ENCODE data around the gene SLC9C1.
A peak's percentile ranks its signal among the peaks of the same experiment; 100 is the strongest.
"Not testable (repeated sequence)": the region's sequence is repeated elsewhere in the genome, so short reads cannot be mapped to it uniquely, and the experiment has no call there.

Gene SLC9C1

DNA sequence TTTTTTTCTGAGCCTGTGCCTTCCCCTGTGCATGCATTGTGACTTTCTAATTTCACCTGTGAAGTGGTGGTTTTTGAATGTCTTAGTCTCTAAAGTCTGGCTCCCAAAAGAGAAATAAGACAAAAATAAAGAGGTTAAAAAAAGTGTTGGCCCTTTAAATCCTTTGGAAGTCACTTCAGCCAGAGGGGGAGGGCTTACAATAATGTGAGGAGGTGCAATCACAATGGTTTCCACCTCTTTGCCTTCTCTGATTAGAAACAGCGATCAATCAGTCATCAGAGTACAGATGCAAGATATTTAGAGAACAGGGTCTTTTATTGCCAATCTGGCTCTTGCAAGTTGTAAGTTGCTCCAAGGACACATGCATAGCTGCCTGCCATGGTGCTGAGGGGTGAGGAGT is 96.9 kb downstream of the SLC9C1 start:
- H3K36me3 Mint-ChIP-seq (ENCODE audit: low read depth), result no peaks in the 10 kb centered on the region
- no peak overlapping the region for H3K27ac Mint-ChIP-seq
- peaks cover 36% of the 10 kb centered on the region for H3K9me3 Mint-ChIP-seq
- no peaks in the 10 kb centered on the region for H3K4me1 Mint-ChIP-seq (ENCODE audit: low read depth)
- H3K27me3 Mint-ChIP-seq, result no peaks in the 10 kb centered on the region
- no peak overlapping the region for H3K4me3 Mint-ChIP-seq
- intact Hi-C loops (cut with micrococcal nuclease), result no loop called here

DNA sequence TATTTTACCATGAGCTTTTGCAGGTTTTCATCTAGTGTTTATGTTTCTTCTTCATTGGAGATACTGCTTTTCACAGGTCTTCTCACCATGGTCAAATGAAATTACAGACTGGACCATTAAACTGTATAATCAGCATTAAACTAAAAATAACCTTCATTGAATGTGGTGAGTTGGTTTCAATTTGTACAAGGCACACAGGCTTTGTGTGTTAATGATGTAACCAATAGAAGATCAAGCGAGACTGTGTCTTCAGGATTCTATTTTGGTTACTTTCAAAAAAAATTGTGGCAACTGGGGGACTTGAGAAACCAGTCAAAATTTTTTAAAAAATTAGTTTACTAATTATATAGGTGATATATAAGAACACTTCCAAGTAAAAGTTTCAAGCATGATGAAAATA is 106.7 kb downstream of the SLC9C1 start:
- Mint-ChIP-seq H3K27me3 (peaks cover 4% of the 10 kb centered on the region), H3K36me3 (ENCODE audit: low read depth) (no peaks in the 10 kb centered on the region), H3K4me3 (no peak overlapping the region), H3K9me3 (peaks cover 7% of the 10 kb centered on the region), H3K4me1 (ENCODE audit: low read depth) (no peaks in the 10 kb centered on the region), H3K27ac (no peak overlapping the region)
- intact Hi-C loops (cut with micrococcal nuclease), result no loop called here

DNA sequence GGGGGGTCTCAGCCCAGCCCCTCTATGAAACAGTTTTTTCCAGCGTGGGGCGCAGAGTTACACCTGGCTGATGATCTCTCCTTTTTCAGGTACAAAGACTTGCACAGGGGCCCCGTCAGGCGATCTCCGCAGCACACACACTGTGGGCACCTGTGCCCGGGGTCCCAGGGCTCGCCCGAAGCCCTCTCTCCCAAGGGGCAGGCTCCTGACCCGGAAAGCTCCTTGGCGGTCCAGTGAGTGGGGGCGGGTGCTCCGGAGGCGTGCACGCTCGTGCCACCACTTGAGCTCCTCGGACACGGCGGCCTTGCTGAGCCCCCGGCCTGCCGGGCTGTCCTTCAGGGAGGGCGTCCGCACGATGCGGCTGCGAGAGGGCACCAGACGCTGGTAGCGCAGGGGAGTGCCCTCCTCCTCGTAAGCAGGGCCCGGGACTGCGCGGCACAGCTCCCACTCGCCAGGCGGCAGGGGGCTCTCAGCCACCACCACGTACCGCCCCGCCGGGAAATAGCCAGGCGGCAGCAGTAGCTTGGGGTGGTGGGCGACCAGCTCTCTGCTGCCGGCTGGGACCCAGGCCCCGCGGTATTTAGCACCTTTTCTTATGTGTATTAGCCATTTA is 108.5 kb downstream of the SLC9C1 start:
- H3K4me3 Mint-ChIP-seq, result peak overlapping the region; percentile 9
- H3K27me3 Mint-ChIP-seq; H3K36me3 Mint-ChIP-seq (ENCODE audit: low read depth); H3K27ac Mint-ChIP-seq; H3K9me3 Mint-ChIP-seq; intact Hi-C loops (cut with micrococcal nuclease); H3K4me1 Mint-ChIP-seq (ENCODE audit: low read depth): not testable (repeated sequence)

DNA sequence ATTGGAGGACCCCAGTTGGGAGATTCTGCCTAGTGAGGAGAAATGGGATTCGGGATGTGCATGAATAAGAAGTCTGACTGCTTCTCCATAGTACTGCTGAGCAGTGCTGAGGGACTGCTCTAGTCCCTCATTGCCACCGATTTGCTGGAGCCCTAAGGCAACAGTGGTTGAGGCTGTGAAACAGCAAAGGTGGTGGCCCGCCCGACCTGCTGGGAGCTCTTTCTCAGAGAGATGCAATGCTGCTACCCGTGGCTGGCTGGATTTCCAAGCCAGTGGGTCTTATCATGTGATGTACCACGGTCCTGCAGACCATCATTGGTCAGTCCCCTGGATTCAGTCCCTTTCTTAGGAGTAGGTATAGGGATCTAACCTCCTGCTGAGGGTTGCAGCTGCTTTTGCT is 118.4 kb downstream of the SLC9C1 start:
- intact Hi-C loops (cut with micrococcal nuclease), result no loop called here
- no peaks in the 10 kb centered on the region for H3K9me3 Mint-ChIP-seq
- no peak overlapping the region for H3K27ac Mint-ChIP-seq
- no peaks in the 10 kb centered on the region for H3K4me1 Mint-ChIP-seq (ENCODE audit: low read depth)
- no peak overlapping the region for H3K4me3 Mint-ChIP-seq
- no peaks in the 10 kb centered on the region for H3K27me3 Mint-ChIP-seq
- H3K36me3 Mint-ChIP-seq (ENCODE audit: low read depth), result no peaks in the 10 kb centered on the region

DNA sequence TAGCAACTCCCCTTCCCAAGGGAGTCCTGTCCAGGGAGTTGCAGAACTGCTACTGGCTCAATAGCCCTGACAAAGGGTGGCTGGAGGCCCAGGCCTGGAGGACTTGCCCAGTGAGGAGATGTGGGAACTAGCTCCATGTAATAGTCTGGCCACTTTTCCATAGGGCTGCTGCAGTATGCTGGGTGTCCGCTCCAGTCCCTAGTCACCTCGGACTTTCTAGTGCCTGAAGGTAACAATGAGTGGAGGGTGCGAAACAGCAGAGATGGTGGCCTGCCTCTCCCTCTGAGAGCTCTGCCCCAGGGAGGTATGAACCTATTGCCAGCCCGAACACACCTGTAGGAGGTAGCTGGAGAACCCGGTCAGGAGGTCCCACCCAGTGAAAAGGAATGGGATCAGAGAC is 119.0 kb downstream of the SLC9C1 start:
- Mint-ChIP-seq H3K27me3 (no peaks in the 10 kb centered on the region), H3K9me3 (no peaks in the 10 kb centered on the region), H3K4me1 (ENCODE audit: low read depth) (no peaks in the 10 kb centered on the region), H3K27ac (no peak overlapping the region), H3K36me3 (ENCODE audit: low read depth) (no peaks in the 10 kb centered on the region), H3K4me3 (no peak overlapping the region)
- intact Hi-C loops (cut with micrococcal nuclease), result no loop called here

DNA sequence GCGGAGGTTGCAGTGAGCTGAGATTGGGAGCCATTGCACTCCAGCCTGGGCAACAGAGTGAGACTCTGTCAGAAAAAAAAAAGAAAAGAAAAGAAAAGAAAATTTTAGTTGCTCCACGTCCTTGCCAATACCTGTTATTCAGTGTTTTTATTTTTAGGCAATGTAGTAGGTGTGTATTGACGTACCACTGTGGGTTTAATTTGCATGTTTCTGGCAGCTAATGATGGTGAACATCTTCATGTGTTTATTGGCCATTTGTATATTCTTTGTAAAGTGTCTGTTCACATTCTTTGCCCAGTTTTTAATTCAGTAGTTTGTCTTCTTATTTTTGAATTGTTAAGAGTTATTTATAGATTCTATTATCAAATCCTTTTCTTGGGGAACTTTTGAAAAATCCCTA is 122.9 kb downstream of the SLC9C1 start:
- no peak overlapping the region for H3K27ac Mint-ChIP-seq
- H3K36me3 Mint-ChIP-seq (ENCODE audit: low read depth), result no peaks in the 10 kb centered on the region
- peaks cover 3% of the 10 kb centered on the region for H3K9me3 Mint-ChIP-seq
- H3K4me3 Mint-ChIP-seq, result no peak overlapping the region
- intact Hi-C loops (cut with micrococcal nuclease), result no loop called here
- no peaks in the 10 kb centered on the region for H3K27me3 Mint-ChIP-seq
- H3K4me1 Mint-ChIP-seq (ENCODE audit: low read depth), result no peaks in the 10 kb centered on the region

DNA sequence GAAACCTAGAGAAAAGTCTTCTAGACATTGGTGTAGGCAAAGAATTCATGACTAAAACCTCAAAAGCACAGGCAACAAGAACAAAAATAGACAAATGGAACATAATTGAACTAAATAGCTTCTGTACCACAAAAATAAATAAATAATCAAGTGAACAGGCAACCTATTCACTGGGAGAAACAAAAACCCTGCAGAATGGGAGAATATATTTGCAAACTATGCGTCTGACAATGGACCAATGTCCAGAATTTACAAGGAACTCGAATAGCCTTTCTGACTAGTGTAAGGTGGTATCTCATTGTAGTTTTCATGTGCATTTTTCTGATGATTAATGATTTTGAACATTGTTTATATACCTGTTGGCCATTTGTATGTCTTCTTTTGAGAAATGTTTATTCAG is 124.0 kb downstream of the SLC9C1 start:
- no peak overlapping the region for H3K27ac Mint-ChIP-seq
- intact Hi-C loops (cut with micrococcal nuclease), result no loop called here
- H3K27me3 Mint-ChIP-seq, result no peaks in the 10 kb centered on the region
- no peaks in the 10 kb centered on the region for H3K4me1 Mint-ChIP-seq (ENCODE audit: low read depth)
- H3K36me3 Mint-ChIP-seq (ENCODE audit: low read depth), result no peaks in the 10 kb centered on the region
- no peak overlapping the region for H3K4me3 Mint-ChIP-seq
- peaks cover 14% of the 10 kb centered on the region for H3K9me3 Mint-ChIP-seq

DNA sequence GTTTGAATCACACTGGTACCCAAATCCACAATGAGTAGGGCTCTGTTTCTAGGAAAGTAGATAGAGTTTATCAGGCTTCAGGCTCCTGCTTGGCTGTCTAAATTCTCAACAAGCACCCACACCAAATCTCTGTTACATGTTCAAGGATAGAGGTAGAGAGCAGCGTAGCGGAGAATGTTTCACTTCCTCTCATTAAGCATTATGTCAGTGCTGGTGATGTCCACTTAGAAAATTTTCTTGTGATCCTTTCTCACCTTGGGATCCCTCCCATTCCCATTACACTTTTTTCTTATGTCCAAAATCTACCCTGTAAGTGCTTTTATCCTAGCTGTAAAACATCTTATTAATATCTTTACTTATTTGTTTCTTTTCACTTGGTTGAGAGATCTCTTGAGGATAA is 126.3 kb downstream of the SLC9C1 start:
- no peaks in the 10 kb centered on the region for H3K4me1 Mint-ChIP-seq (ENCODE audit: low read depth)
- no peaks in the 10 kb centered on the region for H3K36me3 Mint-ChIP-seq (ENCODE audit: low read depth)
- intact Hi-C loops (cut with micrococcal nuclease), result no loop called here

DNA sequence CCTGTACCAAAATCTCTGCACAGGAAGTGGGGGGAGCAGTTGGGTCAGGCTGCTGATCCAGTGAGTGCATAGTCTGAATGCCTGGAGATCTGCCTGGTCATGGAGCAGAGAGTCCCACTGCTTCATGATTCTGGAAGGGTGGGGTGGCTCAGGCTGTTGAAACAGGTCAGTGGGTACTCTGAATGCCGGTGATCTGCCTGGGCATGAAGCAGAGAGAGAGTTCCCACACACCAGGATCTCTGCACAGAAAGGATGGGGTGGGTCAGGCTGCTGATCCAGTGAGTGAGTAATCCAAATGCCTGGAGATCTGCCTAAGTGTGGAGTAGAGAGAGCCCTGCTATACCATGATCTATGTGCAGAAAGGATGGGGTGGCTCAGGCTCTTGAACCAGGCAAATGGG is 144.9 kb downstream of the SLC9C1 start:
- no peaks in the 10 kb centered on the region for H3K36me3 Mint-ChIP-seq (ENCODE audit: low read depth)
- H3K9me3 Mint-ChIP-seq, result peaks cover 53% of the 10 kb centered on the region
- H3K27me3 Mint-ChIP-seq, result no peaks in the 10 kb centered on the region
- no peak overlapping the region for H3K4me3 Mint-ChIP-seq
- no peaks in the 10 kb centered on the region for H3K4me1 Mint-ChIP-seq (ENCODE audit: low read depth)
- H3K27ac Mint-ChIP-seq, result no peak overlapping the region
- intact Hi-C loops (cut with micrococcal nuclease), result no loop called here

More for the DNA sequence above, 126.3 kb downstream of the SLC9C1 start:
- Mint-ChIP-seq H3K27ac (no peak overlapping the region), H3K27me3 (no peaks in the 10 kb centered on the region), H3K4me3 (no peak overlapping the region), H3K9me3 (peaks cover 23% of the 10 kb centered on the region)

DNA sequence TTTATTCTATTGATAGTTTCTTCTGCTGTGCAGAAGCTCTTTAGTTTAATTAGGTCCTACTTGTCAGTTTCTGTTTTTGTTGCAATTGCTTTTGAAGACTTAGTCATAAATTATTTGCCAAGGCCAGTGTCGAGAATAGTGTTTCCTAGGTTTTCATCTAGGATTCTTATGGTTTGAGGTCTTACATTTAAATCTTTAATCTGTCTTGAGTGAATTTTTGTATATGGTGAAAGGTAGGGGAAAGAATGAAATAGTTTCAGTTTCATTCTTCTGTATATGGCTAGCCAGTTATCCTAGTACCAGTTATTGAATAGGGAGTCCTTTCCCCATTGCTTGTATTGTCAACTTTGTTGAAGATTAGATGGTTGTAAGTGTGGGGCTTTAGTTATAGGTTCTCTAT is 150.3 kb downstream of the SLC9C1 start:
- Mint-ChIP-seq H3K9me3 (peaks cover 42% of the 10 kb centered on the region), H3K4me1 (ENCODE audit: low read depth) (no peaks in the 10 kb centered on the region)

DNA sequence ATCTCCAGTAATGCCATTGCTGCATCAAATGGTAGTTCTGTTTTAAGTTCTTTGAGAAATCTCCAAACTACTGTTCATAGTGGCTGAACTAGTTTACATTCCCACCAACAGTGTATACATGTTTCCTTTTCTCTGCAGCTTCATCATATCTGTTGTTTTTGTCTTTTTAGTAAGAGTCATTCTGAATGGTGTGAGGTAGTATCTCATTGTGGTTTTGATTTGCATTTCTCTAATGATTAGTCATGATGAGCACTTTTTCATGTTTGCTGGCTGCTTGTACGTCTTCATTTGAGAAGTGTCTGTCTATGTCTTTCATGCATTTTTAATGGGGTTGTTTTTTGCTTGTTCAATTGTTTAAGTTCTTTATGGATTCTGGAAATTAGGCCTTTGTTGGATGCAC is 150.8 kb downstream of the SLC9C1 start:
- Mint-ChIP-seq H3K4me3 (no peak overlapping the region), H3K4me1 (ENCODE audit: low read depth) (no peaks in the 10 kb centered on the region), H3K27me3 (no peaks in the 10 kb centered on the region), H3K36me3 (ENCODE audit: low read depth) (no peaks in the 10 kb centered on the region), H3K9me3 (peaks cover 39% of the 10 kb centered on the region), H3K27ac (no peak overlapping the region)
- intact Hi-C loops (cut with micrococcal nuclease), result no loop called here

More for the DNA sequence above, 150.3 kb downstream of the SLC9C1 start:
- no peak overlapping the region for H3K4me3 Mint-ChIP-seq
- no peaks in the 10 kb centered on the region for H3K36me3 Mint-ChIP-seq (ENCODE audit: low read depth)
- intact Hi-C loops (cut with micrococcal nuclease), result no loop called here
- H3K27ac Mint-ChIP-seq, result no peak overlapping the region
- H3K27me3 Mint-ChIP-seq, result no peaks in the 10 kb centered on the region

DNA sequence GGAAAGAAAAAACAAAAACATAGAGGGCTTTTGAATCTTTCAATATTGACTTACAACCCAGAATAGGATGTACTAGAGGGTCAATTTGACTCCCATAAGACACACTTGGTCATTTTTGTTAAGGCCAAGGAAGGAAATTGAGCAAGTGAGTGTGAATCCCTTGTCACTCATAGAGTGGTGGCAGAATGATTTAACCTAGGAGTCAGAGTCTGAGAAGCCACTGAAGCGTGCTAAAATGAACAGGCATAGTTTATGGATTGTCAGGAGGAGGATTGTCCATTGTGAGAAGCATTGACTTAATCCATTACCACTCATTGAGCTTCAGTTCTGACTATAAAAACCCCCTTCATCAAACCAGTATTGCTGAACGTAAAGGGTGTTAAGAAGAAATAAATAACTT is 152.7 kb downstream of the SLC9C1 start:
- no peak overlapping the region for H3K4me3 Mint-ChIP-seq
- no peaks in the 10 kb centered on the region for H3K27me3 Mint-ChIP-seq
- peaks cover 19% of the 10 kb centered on the region for H3K9me3 Mint-ChIP-seq
- no peaks in the 10 kb centered on the region for H3K36me3 Mint-ChIP-seq (ENCODE audit: low read depth)
- H3K27ac Mint-ChIP-seq, result no peak overlapping the region
- intact Hi-C loops (cut with micrococcal nuclease), result no loop called here
- peaks cover 16% of the 10 kb centered on the region for H3K4me1 Mint-ChIP-seq (ENCODE audit: low read depth)

DNA sequence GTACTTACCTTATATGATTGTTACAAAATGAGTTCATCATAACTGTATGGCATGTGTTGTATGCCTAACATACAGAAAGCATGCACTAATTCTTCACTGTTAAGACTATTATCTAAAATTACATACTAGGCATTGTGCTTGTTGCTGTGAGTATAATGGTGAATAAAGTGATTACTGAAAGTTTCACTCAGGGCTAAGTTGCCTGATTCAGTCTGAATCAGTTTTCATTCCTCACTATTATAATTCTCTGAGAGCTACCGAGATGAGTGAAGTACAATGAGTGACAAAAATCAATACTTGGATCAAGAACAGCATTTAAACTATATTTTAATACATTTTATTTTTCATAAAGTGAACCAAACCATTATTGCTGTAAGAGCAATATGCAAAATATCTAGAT is 153.4 kb downstream of the SLC9C1 start:
- Mint-ChIP-seq H3K36me3 (ENCODE audit: low read depth) (no peaks in the 10 kb centered on the region), H3K4me1 (ENCODE audit: low read depth) (peaks cover 16% of the 10 kb centered on the region), H3K27me3 (no peaks in the 10 kb centered on the region), H3K27ac (no peak overlapping the region), H3K9me3 (peaks cover 12% of the 10 kb centered on the region), H3K4me3 (no peak overlapping the region)
- intact Hi-C loops (cut with micrococcal nuclease), result no loop called here

DNA sequence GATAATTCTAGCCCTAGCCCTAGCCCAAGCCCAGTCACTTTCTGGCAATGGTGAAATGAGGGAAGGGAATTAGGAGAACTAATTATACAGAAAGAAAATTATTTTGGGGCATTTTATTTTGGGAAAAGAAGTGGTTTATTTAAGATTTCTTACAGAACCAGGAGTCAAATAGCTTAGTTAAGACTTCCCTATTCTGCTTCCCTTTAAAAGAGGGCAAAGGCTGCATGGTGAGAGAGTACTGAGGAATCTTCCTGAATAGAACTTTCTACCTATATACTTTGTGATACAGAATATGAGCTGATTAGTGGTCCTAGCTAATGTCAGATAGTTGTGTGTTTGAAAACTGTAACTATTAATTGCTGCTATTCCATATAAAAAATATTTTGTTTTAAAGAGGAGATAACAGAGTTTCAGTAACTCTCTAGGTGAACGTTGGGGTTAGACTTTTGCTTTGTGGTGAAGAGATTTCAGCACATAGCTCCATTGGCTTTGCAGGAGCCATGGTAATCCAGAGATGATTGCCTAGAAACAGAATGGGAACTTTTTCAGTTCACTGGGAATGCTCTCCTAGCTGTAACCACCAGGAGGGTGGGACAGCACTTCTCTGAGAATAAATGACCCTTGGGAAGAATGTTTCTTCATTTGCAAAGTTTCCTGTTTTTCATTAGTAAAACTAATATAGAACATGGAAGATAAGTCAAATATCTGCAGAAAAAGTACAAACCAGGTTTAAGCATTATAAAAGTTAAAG is 155.6 kb downstream of the SLC9C1 start:
- H3K27me3 Mint-ChIP-seq, result no peaks in the 10 kb centered on the region
- H3K4me1 Mint-ChIP-seq (ENCODE audit: low read depth), result peaks cover 26% of the 10 kb centered on the region
- no peak overlapping the region for H3K4me3 Mint-ChIP-seq
- H3K9me3 Mint-ChIP-seq, result no peaks in the 10 kb centered on the region
- H3K36me3 Mint-ChIP-seq (ENCODE audit: low read depth), result no peaks in the 10 kb centered on the region
- intact Hi-C loops (cut with micrococcal nuclease), result loop anchor here (5.0 kb wide), 2 partner anchors 379 to 394 kb away; no protein-coding TSS in a partner anchor
- H3K27ac Mint-ChIP-seq, result peak overlapping the region; percentile 32

DNA sequence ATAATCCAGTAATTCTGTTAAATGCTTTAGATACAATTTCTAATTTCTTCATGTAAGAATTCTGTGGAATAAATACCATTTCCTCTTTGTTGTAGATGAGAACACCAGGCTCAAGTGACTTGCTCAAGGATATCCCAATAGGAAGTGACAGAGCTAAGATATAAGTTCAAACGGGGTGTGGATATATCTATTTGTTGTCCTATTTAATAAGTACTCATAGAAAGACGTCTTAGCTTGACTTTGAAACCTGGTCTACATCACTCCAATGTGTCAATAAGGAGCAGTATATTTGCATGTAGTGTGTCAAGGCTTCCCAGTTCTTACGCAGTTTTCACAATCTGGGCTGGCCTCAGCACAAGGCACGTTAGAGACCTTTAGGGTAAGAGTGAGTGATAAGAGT is 156.2 kb downstream of the SLC9C1 start:
- no peaks in the 10 kb centered on the region for H3K27me3 Mint-ChIP-seq
- no peaks in the 10 kb centered on the region for H3K9me3 Mint-ChIP-seq
- H3K4me3 Mint-ChIP-seq, result no peak overlapping the region
- peak overlapping the region; percentile 32 for H3K27ac Mint-ChIP-seq
- peaks cover 31% of the 10 kb centered on the region for H3K4me1 Mint-ChIP-seq (ENCODE audit: low read depth)
- no peaks in the 10 kb centered on the region for H3K36me3 Mint-ChIP-seq (ENCODE audit: low read depth)
- intact Hi-C loops (cut with micrococcal nuclease), result loop anchor here (5.0 kb wide), 2 partner anchors 380 to 395 kb away; no protein-coding TSS in a partner anchor
